DOHH2 (cell line): ENCODE data around the gene CGNL1.

Experiments used
- H3F3A ChIP-seq: fragments of 200-600 bp; sonication (generic), shearing (Covaris generic); 2 replicates; pipeline ENCODE4 v1.6.0; 2016; ENCODE audit warnings: antibody characterized with exemption, mild to moderate bottlenecking; ENCODE audit not compliant: control insufficient read depth, insufficient read depth
- H3K27ac ChIP-seq: fragments of 200-600 bp; sonication (generic); 2 replicates; pipeline ENCODE4 v1.5.1; 2014; ENCODE audit warnings: low read depth, mild to moderate bottlenecking, low read length, moderate library complexity
- H3K27me3 ChIP-seq: fragments of 200-600 bp; sonication (generic); 2 replicates; pipeline ENCODE4 v1.6.1; 2014; ENCODE audit warnings: mild to moderate bottlenecking, low read length, mixed read lengths; ENCODE audit not compliant: control insufficient read depth
- H3K36me3 ChIP-seq: fragments of 200-600 bp; sonication (generic); 2 replicates; pipeline ENCODE4 v1.6.1; 2014; ENCODE audit warnings: mild to moderate bottlenecking, low read length, moderate library complexity, mixed read lengths; ENCODE audit not compliant: control insufficient read depth
- H3K4me1 ChIP-seq: fragments of 200-600 bp; sonication (generic); 2 replicates; pipeline ENCODE4 v1.6.1; 2014; ENCODE audit warnings: mild to moderate bottlenecking, low read length, mixed read lengths; ENCODE audit not compliant: control insufficient read depth
- H3K4me2 ChIP-seq: fragments of 200-600 bp; sonication (generic); 2 replicates; pipeline ENCODE4 v1.6.0; 2014; ENCODE audit warnings: mild to moderate bottlenecking, low read length, moderate library complexity
- H3K4me3 ChIP-seq: fragments of 200-600 bp; sonication (generic); 2 replicates; pipeline ENCODE4 v1.5.1; 2014; ENCODE audit warnings: mild to moderate bottlenecking, low read length, mixed read lengths
- H3K79me2 ChIP-seq: fragments of 200-600 bp; sonication (generic); 2 replicates; pipeline ENCODE4 v1.6.1; 2014; ENCODE audit warnings: mild to moderate bottlenecking, low read length, mixed read lengths; ENCODE audit not compliant: control insufficient read depth
- H3K9me2 ChIP-seq: fragments of 200-600 bp; sonication (generic); replicated peaks from 2 replicates; pipeline ENCODE4 v1.6.1; 2014; ENCODE audit warnings: mild to moderate bottlenecking, low read length, mixed read lengths; ENCODE audit not compliant: control insufficient read depth
- H3K9me3 ChIP-seq: fragments of 200-600 bp; sonication (generic); 2 replicates; pipeline ENCODE4 v1.6.1; 2014; ENCODE audit warnings: antibody characterized with exemption, low read length, mixed read lengths; ENCODE audit not compliant: control insufficient read depth, insufficient read depth
- H4K20me1 ChIP-seq: fragments of 200-600 bp; sonication (generic); 2 replicates; pipeline ENCODE4 v1.6.0; 2014; ENCODE audit warnings: low read depth, mild to moderate bottlenecking, antibody characterized with exemption, low read length, moderate library complexity; ENCODE audit not compliant: control insufficient read depth, insufficient read depth
- CTCF ChIP-seq: fragments of 200-600 bp; sonication (generic); IDR thresholded peaks from one replicate; pipeline ENCODE4 v1.5.1; 2014; ENCODE audit warnings: antibody characterized with exemption, mild to moderate bottlenecking, low read depth, low read length; ENCODE audit not compliant: poor library complexity, severe bottlenecking
- EZH2phosphoT487 ChIP-seq: fragments of 200-600 bp; sonication (generic); IDR thresholded peaks from 2 replicates; pipeline ENCODE4 v1.6.1; 2017; ENCODE audit warnings: borderline replicate concordance, mild to moderate bottlenecking, antibody characterized with exemption, low read length, moderate library complexity, mixed read lengths

Gene CGNL1

DNA sequence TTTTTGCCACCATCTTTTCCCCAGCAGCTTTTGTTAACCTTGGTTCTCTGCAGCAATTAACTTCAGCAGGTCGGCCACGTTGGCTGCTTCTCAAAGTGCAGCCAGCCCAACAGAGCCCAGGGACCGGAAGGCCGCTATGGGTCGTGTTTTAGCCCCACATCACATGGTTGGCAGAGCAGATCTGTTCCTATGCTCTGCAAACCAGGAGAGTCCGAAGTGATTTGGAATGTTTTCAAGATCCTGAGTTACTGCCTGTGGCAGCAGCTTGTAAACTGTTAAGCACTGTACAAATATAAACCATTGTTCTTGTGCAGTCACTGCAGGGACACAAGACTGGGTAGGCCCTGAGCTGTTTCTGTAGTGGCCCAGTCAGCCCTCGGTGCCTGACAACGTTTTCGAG is 145.8 kb downstream of the CGNL1 start:
- no peak overlapping the region for H3K4me3 ChIP-seq
- no peaks in the 10 kb centered on the region for H3F3A ChIP-seq
- H4K20me1 ChIP-seq: no peaks in the 10 kb centered on the region
- no peaks in the 10 kb centered on the region for H3K9me2 ChIP-seq
- no peak overlapping the region for H3K27ac ChIP-seq
- no peak for TF ChIP-seq EZH2phosphoT487
- TF ChIP-seq CTCF: no peak
- H3K4me1 ChIP-seq: no peaks in the 10 kb centered on the region; the same call in 1 of the 2 replicates
- no peaks in the 10 kb centered on the region for H3K9me3 ChIP-seq
- 0 out of 2 replicates have a peak, but pooled peaks cover 7% of the 10 kb centered on the region for H3K27me3 ChIP-seq
- H3K4me2 ChIP-seq: no peak overlapping the region
- no peaks in the 10 kb centered on the region for H3K36me3 ChIP-seq
- H3K79me2 ChIP-seq: no peaks in the 10 kb centered on the region

- peaks cover 3% of the 10 kb centered on the region; the same call in 1 of the 2 replicates for H3K4me1 ChIP-seq
- no peak overlapping the region for H3K4me2 ChIP-seq
- H4K20me1 ChIP-seq: no peaks in the 10 kb centered on the region
- H3K36me3 ChIP-seq: no peaks in the 10 kb centered on the region
- no peak overlapping the region for H3K27ac ChIP-seq
- no peaks in the 10 kb centered on the region for H3K9me3 ChIP-seq
- TF ChIP-seq EZH2phosphoT487: no peak
- no peak for TF ChIP-seq CTCF
- H3F3A ChIP-seq: no peaks in the 10 kb centered on the region
- no peak overlapping the region for H3K4me3 ChIP-seq
- H3K9me2 ChIP-seq: no peaks in the 10 kb centered on the region
- no peaks in the 10 kb centered on the region for H3K79me2 ChIP-seq
- H3K27me3 ChIP-seq: 0 out of 2 replicates have a peak, but pooled peaks cover 16% of the 10 kb centered on the region
Observed at GRCh38 chr15:57525581-57525980, 149.3 kb downstream of the CGNL1 start.

GRCh38 chr15:57526076-57526475 is 149.8 kb downstream of the CGNL1 start:
- no peaks in the 10 kb centered on the region for H3K36me3 ChIP-seq
- no peak overlapping the region for H3K27ac ChIP-seq
- no peaks in the 10 kb centered on the region for H3F3A ChIP-seq
- H3K4me3 ChIP-seq: no peak overlapping the region
- 0 out of 2 replicates have a peak, but pooled peaks cover 16% of the 10 kb centered on the region for H3K27me3 ChIP-seq
- peaks cover 3% of the 10 kb centered on the region; the same call in 1 of the 2 replicates for H3K4me1 ChIP-seq
- H3K9me2 ChIP-seq: no peaks in the 10 kb centered on the region
- no peaks in the 10 kb centered on the region for H3K79me2 ChIP-seq
- TF ChIP-seq CTCF (no peak), EZH2phosphoT487 (no peak)
- H4K20me1 ChIP-seq: no peaks in the 10 kb centered on the region
- H3K9me3 ChIP-seq: no peaks in the 10 kb centered on the region
- H3K4me2 ChIP-seq: no peak overlapping the region

GRCh38 chr15:57526615-57527014 is 150.3 kb downstream of the CGNL1 start:
- Histone ChIP-seq H3K79me2 (no peaks in the 10 kb centered on the region), H3K9me3 (no peaks in the 10 kb centered on the region), H3K27ac (no peak overlapping the region), H4K20me1 (no peaks in the 10 kb centered on the region), H3K4me3 (no peak overlapping the region), H3K4me1 (peaks cover 3% of the 10 kb centered on the region; the same call in 1 of the 2 replicates), H3K36me3 (no peaks in the 10 kb centered on the region), H3K27me3 (0 out of 2 replicates have a peak, but pooled peaks cover 16% of the 10 kb centered on the region), H3K9me2 (no peaks in the 10 kb centered on the region), H3K4me2 (no peak overlapping the region), H3F3A (no peaks in the 10 kb centered on the region)
- TF ChIP-seq CTCF (no peak), EZH2phosphoT487 (no peak)
